NCI-H524 (cell line): Measurements from ENCODE around the gene PARP12.

Experiments used
- DNase-seq, 2 experiments: peaks; one replicate each; lab custom pipeline; 2025; lab: John Stamatoyannopoulos, UW

PARP12 gene

DNA sequence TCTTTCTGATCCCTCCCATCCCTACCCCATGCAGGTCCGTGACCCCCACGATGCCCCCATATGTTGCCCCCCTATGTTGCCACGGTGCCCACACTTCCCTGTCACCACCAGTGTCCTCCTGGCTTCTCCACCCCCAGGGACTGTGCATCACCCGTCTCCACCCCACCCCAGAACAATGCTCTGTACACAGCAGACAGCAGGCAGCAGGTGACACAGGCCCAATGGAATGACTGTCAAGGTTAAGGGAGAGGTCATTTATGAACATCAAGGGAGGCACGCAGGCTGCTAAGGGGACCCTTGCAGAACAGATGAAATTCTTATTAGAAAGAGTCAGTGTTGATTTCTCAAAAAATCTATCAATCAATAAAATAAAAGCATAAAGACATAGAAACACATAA lies 71.5 kb downstream of the PARP12 start:
- no peak for DNase-seq

DNA sequence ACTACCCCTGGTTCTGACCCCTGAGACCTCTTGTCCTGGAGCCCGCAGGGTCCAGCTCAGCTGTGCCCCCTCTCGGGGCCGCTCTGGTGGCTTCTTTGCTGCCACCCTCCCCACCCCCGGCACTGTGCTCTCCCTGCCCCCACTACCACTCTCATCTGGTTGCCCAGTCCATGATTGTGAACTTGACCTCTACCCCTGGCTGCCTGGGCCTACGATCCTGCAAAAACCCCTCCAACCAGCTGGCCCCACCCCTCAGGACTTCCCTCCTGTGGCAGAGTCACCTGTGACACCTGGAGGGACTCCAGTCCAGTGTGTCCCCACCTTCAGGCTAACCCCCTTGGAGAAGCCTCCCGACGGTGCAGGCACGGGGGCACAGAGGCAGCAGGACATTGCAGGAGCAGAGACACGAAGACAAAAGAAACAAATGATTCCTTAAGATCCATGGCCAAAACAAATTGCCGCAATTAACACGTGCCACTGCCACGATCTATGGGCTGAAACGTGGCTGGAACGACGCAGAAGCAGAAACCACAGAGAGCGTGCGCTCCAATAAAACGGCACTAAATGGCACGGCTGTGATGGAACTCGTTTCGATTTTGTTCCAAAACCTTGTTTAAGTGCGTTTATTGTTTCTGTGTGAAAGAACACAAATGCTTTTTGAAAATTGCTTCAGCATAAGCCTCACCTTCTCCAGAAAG lies 72.0 kb downstream of the PARP12 start:
- DNase-seq = no peak

DNA sequence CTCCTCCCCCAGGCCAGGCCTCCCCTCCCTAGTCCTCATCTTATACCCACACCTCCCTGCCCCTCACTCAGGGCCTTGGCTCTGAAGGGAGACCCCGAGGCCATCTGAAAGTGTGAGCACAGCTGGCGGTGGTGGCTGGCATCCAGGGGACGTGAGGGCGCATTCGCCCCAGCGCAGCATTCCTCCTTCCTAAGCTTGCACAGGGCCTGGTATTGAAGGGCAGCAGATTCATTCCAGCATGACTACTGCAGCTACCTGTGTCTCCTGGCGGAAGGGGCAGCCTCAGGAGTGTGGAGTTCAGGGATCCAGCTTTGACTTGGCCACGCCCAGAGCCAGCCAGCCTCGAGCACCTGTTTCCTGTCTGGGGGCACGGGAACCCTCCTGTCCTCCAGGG lies 72.6 kb downstream of the PARP12 start:
- DNase-seq = no peak

DNA sequence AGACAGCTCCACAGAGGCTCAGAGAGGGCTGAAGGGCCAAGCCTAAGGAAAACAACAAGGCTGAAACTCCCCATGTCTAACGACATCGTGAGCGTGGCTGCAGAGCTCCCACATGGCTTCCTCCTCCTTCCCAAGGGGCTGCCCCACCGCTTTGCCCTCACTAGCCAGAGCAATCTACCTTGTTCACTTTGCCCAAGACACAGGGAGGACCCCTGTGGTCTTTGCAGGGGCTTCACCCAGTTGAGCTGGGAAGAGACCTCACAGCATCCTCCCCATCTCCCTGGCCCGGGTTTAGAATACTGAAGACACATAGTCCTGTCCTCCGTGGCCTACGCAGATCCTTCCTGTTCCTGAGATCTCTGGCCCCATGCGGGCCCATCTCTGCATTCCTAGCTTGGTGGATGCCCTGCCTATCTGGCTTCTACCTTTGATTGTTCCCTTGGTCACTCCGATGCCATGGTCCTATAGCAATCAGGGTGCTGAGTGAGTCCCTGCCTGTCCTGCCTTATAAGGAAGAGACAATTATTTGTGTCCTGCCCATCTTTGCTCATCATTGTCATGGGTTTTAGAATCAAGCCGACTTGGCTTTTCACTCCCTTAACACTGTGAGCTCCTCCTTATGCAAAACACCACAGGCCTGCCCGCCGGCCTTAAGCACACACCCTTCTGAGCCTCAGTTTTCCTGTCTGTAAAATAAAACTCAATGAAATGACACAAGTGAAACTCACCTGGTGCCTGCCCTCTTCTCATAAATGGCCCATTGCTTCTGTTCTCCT lies 73.2 kb downstream of the PARP12 start:
- DNase-seq = no peak

DNA sequence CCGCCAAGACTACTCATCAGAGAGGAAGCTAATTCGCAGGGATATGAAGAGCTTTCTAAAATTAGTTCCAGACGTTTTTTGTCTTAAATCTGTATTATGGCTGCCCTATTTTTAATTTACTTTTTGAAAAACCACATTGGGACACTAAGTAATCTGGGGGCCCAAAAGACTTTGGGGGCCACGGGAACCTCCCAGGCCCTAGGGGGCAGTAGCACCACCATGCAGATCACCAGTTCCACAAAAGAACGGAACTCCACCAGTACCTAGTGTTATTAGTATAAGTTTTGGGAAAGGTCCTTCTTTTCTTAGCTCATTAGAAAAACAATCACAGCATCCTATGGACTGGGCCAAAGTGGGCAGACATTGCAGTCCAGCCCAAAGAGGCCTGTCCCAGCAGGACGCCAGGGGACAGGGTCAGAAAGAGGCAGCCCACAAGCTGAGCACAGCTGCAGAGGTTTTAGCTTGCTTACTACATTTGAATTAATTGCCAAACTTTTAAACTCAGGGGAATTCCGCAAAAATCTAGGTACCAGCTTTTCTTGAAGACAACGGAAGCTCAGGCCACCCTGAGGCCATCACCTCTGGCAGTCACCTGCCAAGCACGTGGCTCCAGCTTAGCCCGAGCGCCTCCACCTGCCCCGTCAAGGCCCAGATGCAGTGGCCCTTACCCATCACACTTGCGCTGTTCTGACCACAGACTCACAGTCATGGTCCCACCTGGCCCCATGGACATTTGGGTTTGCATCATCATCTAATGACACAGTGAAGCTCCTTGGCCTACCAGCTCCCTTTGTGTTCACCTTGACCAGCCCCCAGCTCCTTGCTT lies 74.8 kb downstream of the PARP12 start:
- DNase-seq = no peak

DNA sequence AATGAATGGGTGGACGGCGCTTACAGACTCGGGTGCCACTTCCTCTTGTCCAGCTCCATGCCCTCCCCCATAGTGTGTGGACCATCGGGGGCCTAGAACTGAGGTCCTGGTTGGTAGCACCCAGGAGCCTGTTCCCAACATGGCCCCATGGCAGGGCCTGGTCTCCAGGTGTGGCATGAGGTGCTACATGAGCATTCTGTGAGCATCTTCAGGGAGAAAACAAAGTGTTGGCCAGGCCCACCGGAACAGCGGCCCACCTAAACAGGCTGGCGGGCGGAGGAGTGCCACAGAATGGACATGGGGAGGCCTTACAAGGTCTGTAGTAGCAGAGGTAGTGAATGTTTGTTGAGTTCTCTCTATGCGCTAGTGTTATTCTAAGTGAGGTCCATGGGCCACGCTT lies 76.9 kb downstream of the PARP12 start:
- DNase-seq = no peak

DNA sequence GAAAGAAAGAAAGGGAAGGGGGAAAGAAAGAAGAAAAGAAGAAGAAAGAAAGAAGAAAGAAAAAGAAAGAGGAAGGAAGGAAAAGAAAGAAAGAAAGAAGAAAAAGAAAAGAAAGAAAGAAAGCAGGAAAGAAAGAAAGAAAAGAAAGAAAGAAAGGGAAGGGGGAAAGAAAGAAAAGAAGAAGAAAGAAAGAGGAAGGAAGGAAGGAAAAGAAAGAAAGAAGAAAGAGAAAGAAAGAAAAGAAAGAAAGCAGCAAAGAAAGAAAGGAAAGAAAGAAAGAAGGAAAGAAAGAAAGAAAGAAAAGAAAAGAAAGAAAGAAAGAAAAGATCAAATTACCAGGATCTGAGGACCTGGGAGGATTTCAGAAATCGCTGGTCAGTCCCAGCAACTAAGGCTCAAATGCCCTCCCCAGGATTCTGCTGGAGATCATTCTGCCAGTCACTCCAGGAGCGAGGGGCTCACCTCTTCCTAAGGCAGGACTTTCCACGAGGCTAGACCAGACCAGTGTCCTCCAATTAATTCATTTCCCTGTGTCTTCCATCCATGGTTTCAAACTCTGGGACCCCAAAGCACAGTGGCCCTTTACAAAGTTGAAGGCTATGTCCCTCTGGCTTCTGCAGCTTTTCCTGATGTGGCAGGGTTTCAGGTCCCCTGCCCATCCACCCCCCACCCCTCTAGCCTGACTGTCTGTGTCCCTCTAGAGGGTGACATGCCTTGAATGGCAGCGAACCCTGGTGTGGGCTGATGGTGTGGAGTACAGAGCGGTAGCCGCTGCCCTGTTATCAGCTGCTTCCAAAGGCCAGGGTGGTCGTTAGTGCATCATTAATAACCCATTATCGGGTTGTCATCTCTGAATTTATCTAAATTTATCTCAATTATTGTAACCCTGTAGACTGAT lies 77.9 kb downstream of the PARP12 start:
- DNase-seq = no peak

DNA sequence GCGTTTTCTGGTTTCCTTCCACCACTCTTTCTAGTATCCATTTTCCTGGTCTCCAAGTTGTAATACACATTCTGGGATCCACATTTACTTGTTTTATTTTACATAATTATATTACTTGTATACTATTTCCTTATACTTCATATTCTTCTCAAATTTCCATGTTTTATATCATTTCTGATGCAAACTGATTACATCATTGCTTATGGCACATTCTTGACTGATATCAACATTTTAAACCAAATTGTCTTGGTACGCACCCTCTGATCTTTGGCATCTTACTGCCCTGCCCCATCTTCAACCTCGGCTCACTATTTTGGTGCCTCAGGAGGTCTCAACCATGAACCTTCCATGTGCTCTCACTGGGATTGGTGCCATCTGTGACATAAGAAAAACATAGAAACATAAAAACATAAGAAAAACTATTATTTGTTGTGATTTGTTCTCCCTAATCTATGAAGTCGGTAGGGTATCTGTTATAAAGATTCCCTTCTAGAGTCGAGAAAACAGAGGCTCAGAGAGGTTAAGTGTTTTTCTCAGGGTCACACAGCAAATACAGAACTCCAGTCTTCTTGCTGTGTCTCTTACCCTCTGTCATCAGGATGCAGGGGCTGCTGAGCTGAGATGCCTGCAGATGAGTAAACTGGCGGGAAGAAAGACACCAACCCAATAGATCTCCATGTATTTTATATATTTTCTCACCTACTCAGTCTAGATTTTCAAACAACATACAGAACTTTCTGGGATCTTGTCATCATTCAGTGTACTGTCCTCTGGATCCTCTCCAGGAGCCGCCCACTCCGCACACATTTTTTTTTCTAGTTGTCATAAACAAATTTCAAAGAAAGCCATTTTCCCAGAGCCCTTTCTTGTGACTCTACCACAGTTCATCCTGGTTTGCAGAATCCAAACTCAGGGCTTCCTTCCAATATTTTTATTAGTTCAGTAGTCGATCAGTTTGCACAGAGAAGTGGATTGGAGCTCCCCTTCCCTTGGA lies 79.5 kb downstream of the PARP12 start:
- DNase-seq = no peak

DNA sequence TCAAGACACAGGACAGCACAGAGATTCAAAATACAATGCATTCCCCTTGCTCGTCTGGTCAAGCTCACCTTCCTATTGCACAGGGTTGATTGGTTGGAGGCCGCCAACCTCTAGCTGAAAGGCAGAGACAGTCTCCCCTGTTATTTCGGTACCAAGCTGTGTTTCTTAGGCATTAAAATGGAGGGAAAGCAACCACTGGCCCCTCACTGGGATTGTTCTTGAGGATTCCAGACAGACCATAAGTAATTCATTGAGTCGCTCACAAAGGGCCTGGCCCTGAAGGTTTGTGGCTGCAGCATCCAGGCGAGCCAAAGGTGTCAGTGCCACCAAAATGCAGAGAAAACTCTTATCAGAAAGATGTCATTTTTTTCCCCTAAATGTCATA lies 81.2 kb downstream of the PARP12 start:
- DNase-seq = no peak

DNA sequence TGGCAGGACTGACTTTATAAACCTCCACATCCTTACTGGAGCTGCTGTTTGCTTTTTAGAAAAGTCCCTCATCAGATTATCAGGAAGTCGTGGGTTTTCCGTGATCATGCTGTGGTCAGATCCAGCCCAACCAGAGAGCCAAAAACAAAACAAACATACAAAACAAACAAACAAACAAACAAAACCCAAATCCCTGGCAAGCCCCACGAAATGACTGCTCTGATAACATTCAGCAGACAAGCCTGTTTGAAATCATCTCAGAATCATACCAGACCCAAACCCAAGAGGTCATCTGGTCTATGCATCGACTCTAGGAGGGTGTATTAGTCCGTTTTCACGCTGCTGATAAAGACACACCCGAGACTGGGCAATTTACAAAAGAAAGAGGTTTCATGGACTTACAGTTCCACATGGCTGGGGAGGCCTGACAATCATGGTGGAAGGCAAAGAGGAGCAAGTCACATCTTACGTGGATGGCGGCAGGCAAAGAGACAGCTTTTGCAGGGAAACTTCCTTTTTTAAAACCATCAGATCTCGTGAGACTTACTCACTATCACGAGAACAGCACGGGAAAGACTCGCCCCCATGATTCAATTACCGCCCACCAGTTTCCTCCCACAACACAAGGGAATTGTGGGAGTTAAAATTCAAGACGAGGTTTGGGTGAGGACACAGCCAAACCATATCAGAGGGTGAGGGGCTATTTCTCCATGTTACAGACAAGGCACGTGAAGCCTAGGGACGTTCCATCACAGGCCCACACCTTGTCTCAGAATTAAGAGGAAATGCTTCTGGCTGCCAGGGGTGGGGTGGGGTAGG lies 85.7 kb downstream of the PARP12 start:
- DNase-seq = no peak

DNA sequence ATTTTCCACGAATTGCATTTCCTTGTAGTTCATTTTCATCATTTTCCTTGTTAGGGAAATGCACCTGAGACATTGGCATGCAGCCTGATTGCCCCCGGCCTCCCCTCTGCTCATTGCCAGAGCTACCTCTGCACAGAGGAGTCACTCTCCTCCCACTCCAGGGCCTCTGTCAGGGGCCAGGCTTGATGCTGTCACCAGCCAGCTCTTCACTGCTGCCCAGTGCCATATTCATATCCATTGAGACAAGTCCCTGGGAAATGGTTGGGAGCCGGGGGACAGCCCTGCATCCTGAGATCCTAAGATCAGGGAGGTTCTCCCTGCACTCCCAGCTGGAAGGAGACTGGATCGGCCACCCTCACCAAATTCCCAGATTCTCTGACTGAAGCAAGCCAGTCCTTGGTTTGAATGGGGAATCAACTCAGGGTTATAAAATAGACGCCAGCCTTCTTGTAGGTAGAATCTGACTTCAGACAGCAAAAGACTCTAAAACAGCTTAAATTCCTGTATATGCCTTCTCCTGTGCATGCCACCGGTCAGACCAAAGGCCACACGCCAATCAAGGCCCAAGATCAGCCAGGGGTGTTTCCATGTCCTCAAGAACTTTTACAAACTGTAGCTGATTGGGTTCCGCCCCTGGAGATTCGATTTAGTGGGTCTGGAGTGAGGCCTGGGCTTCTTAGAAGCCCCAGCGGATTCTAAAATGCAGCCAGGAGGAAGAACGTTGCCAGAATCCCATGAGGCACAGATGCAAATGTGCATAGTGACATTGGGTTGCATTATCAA lies 86.5 kb downstream of the PARP12 start:
- DNase-seq = no peak

DNA sequence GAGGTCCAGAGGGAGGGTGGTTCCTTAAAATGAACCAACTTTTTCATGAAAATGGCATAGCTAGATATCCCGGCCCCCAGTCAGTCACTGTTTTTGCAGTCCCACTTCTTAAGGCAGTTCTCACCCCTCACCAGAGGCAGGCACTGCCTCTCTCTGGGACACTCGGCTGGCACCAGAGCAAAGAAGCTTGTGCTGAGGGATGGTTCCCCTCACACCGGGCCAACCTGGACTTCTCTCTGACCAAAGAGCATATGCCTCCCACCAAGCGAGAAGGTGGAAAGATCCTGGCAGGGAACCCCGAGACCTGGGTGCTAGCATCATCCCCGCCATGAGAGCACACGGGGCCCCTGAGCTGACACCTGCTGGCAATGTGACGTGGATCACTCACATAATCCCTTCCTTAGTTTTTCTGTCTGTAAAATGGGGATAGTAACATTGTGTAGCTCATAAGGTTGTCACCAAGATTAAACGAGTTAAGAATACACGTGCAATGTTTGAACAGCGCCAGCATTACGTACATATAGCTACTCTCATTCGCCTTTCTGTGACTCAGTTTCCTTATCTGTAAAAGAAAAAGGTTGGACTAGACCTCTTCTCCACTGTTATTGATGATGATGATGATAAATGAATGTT lies 88.5 kb downstream of the PARP12 start:
- no peak for DNase-seq
